Spleen (tissue), 11 donors: Measurements from ENCODE around the gene SLC22A23. TPM values are rescaled to one million over a fixed set of nuclear protein-coding genes. Genes with fewer than 3 reads are reported as not detected.
A peak's percentile ranks its signal among the peaks of the same experiment; 100 is the strongest.

Experiments
- DNase-seq: peaks from one replicate; pipeline ENCODE4 v3.0.0-alpha.2; 2020
- H3K27ac ChIP-seq, 8 donors: fragments of 200-600 bp; sonication (generic) in 7 of 8; 1 replicate in 4 of 8; 2 replicates in 4 of 8; pipeline versions ENCODE4 v1.5.0 to v1.8.0; 2016 to 2021; ENCODE audit warnings: inconsistent platforms in 4 of 8, mild to moderate bottlenecking in 4 of 8, moderate library complexity in 1 of 8
- H3K27me3 ChIP-seq, 7 donors: fragments of 200-600 bp; sonication (generic) in 6 of 7; replicated peaks in 1 of 7; 1 replicate in 4 of 7; 2 replicates in 3 of 7; pipeline versions ENCODE4 v1.5.0 to v1.8.0; 2016 to 2021; ENCODE audit warnings: inconsistent platforms in 3 of 7, mild to moderate bottlenecking in 1 of 7
- H3K36me3 ChIP-seq, 6 donors: fragments of 200-600 bp; sonication (generic) in 5 of 6; 1 replicate in 4 of 6; 2 replicates in 2 of 6; pipeline versions ENCODE4 v1.5.0 to v1.8.0; 2016 to 2021; ENCODE audit warnings: inconsistent platforms in 2 of 6
- H3K4me1 ChIP-seq, 6 donors: fragments of 200-600 bp; sonication (generic) in 5 of 6; 1 replicate in 3 of 6; 2 replicates in 3 of 6; pipeline versions ENCODE4 v1.5.0 to v1.8.0; 2016 to 2021; ENCODE audit warnings: inconsistent platforms in 3 of 6
- H3K4me3 ChIP-seq, 8 donors: fragments of 200-600 bp; sonication (generic) in 7 of 8; 1 replicate in 4 of 8; 2 replicates in 4 of 8; pipeline versions ENCODE4 v1.5.0 to v1.8.0; 2016 to 2021; ENCODE audit warnings: inconsistent platforms in 4 of 8, mild to moderate bottlenecking in 4 of 8, moderate library complexity in 2 of 8
- H3K9me3 ChIP-seq, 8 donors: fragments of 200-600 bp; sonication (generic) in 7 of 8; 1 replicate in 4 of 8; 2 replicates in 4 of 8; pipeline versions ENCODE4 v1.5.0 to v1.8.0; 2016 to 2021; ENCODE audit warnings: inconsistent platforms in 4 of 8
- CTCF ChIP-seq, 11 experiments: fragments of 200-600 bp in 7 of 11; fragments of 450-650 bp in 4 of 11; sonication (generic) in 4 of 11; IDR thresholded peaks in 8 of 11; conservative IDR thresholded peaks in 3 of 11; 1 replicate in 7 of 11; 2 replicates in 4 of 11; pipeline versions ENCODE4 v1.4.0 to v1.8.0; 2016 to 2021; ENCODE audit warnings: antibody characterized with exemption in 11 of 11, inconsistent platforms in 4 of 11, mild to moderate bottlenecking in 1 of 11
- POLR2A ChIP-seq, 3 donors: fragments of 450-650 bp; IDR thresholded peaks; one replicate each; pipeline ENCODE4 v1.5.1; 2017; ENCODE audit warnings: antibody characterized with exemption in 3 of 3, mild to moderate bottlenecking in 1 of 3
- POLR2AphosphoS5 ChIP-seq, 3 donors: sonication (generic); formaldehyde crosslinking; IDR thresholded peaks; one replicate each; pipeline ENCODE4 v1.5.1; 2017; ENCODE audit warnings: antibody characterized with exemption in 3 of 3
- WGBS, 5 donors: extraction: QIAGEN DNeasy Blood & Tissue Kit in 3 of 5; methylation state at CpG; one replicate each; pipeline versions ENCODE4 v1.1.5 to v1.1.7; 2013 to 2018; 5-methylcytosine and 5-hydroxymethylcytosine counted together
- intact Hi-C: fragments of 100-400 bp; cut with DNase I; formaldehyde crosslinking; loops from one replicate; pipeline ENCODE4 v1.15.0; 2023; ENCODE audit warnings: low total_unique reads
- polyA plus RNA-seq, 3 donors: library from polyadenylated mRNA; stranded (reverse); fragments of 200-250 nt; gene quantifications; one replicate each; pipeline ENCODE4 v1.2.1, GENCODE V29; 2013
- total RNA-seq, 7 donors: library from RNA; depleted of rRNA in 3 of 7; stranded (reverse); fragments of >200 nt in 3 of 7; fragmentation: NEBNext Ultra II Directional in 4 of 7; extraction: Animal tissue kit (Norgen Biotek cat#: 25700) in 4 of 7; gene quantifications; one replicate each; pipeline versions ENCODE4 v1.1.0 to v1.2.1, GENCODE V29; 2016 to 2021
- donor health status: healthy with polysubstance abuse.
- donor health status: DM: no; HTN: no; CAD: no; lungs with moderate emphysema.
- donor health status: DM: no; HTN: no; CAD: no.
- donor health status: Bipolar disorder and iron deficiency.
- donor health status: healthy.
- donor health status: DM: no; HTN: no; CAD: no.
- donor health status: DM: yes; HTN: yes; CAD: no.

SLC22A23 gene
- total and polyA plus RNA-seq, 10 donors = 1.9 to 22.6 (median 18.3) TPM

GRCh38 chr6:3285732-3286131, 171.1 kb downstream of the SLC22A23 start:
- Histone ChIP-seq H3K27ac (no peak overlapping the region), H3K9me3 (no peaks in the 10 kb centered on the region), H3K4me3 (no peak overlapping the region), H3K27me3 (no peaks in the 10 kb centered on the region), H3K36me3 (peaks cover 0 to 35% (median 0%) of the 10 kb centered on the region in 6 donors), H3K4me1 (peaks cover 0 to 24% (median 8%) of the 10 kb centered on the region in 6 donors)
- no peak for TF ChIP-seq POLR2AphosphoS5 (IDR thresholded peaks at IDR 0.05)
- no peak for TF ChIP-seq POLR2A (IDR thresholded peaks at IDR 0.05)
- TF ChIP-seq CTCF (IDR thresholded peaks at IDR 0.05 in 8 of 11, conservative IDR thresholded peaks at IDR 0.05 in 3 of 11) = no peak
- intact Hi-C loops = loop anchor here (10.0 kb wide), 1 partner anchor 169 kb away; the partner anchor contains the start of gene SLC22A23
- 87 to 95% (median 90%) methylated on average over 12 to 14 of the region's 14 CpGs for WGBS, 5 donors
- peak; percentile 49 for DNase-seq

GRCh38 chr6:3285049-3285639, 171.7 kb downstream of the SLC22A23 start:
- DNase-seq = peak; percentile 55
- no peak for TF ChIP-seq CTCF (IDR thresholded peaks at IDR 0.05 in 8 of 11, conservative IDR thresholded peaks at IDR 0.05 in 3 of 11)
- TF ChIP-seq POLR2AphosphoS5 (IDR thresholded peaks at IDR 0.05) = no peak
- Histone ChIP-seq H3K4me1 (peaks cover 0 to 25% (median 8%) of the 10 kb centered on the region in 6 donors), H3K4me3 (no peak overlapping the region), H3K27ac (no peak overlapping the region), H3K27me3 (no peaks in the 10 kb centered on the region), H3K36me3 (peaks cover 0 to 36% (median 0%) of the 10 kb centered on the region in 6 donors), H3K9me3 (no peaks in the 10 kb centered on the region)
- 91 to 97% (median 94%) methylated on average over 16 to 19 of the region's 19 CpGs for WGBS, 5 donors
- intact Hi-C loops = loop anchor here (10.0 kb wide), 1 partner anchor 170 kb away; the partner anchor contains the start of gene SLC22A23

GRCh38 chr6:3284436-3284876, 172.4 kb downstream of the SLC22A23 start:
- Histone ChIP-seq H3K4me1 (peaks cover 5 to 31% (median 11%) of the 10 kb centered on the region in 6 donors), H3K9me3 (no peaks in the 10 kb centered on the region), H3K27me3 (no peaks in the 10 kb centered on the region), H3K4me3 (no peak overlapping the region), H3K36me3 (peaks cover 0 to 36% (median 0%) of the 10 kb centered on the region in 6 donors), H3K27ac (no peak overlapping the region)
- WGBS, 5 donors = 86 to 96% (median 93%) methylated on average over 11 to 17 of the region's 17 CpGs
- DNase-seq = peak; percentile 71
- no peak for TF ChIP-seq POLR2A (IDR thresholded peaks at IDR 0.05)
- peak in 2 of 3 donors; percentile 13 to 64 for TF ChIP-seq POLR2AphosphoS5 (IDR thresholded peaks at IDR 0.05)
- TF ChIP-seq CTCF (IDR thresholded peaks at IDR 0.05 in 8 of 11, conservative IDR thresholded peaks at IDR 0.05 in 3 of 11) = no peak
- intact Hi-C loops = loop anchor here (10.0 kb wide), 1 partner anchor 170 kb away; the partner anchor contains the start of gene SLC22A23
